NCI-H345 (cell line): Measurements from ENCODE around the gene POU2AF1.

Experiments
- DNase-seq: peaks from one replicate; lab custom pipeline; 2025; lab: John Stamatoyannopoulos, UW

The POU2AF1 gene

DNA sequence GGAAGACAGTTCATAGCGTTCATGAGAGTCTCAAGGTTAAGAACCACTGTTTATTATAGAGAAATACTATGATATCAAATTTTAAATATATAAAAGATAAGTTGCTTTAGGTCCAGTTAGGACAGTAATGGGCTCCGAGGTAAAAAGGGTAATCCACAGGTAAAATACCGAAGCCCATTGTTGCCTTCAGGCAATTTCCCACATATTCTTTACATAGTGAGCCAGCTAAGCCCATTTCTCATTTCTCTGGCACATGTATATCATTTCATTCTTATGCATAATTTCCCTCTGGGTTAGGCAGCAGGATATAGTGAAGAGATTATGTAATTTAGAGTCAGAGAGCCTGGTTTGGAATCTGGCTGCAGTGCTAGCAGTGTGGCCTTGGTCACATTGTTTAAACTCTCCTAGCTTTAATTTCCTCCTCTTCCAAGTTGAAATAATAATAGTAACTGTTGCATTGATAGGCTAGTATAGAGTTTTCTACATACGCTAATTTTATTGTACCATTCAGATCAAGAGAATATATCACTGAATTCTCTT is 7.6 kb upstream of the POU2AF1 start:
- no peak for DNase-seq

GRCh38 chr11:111384494-111384893 is 5.4 kb upstream of the POU2AF1 start:
- DNase-seq = no peak

GRCh38 chr11:111382451-111382850 is 3.4 kb upstream of the POU2AF1 start:
- DNase-seq = no peak

DNA sequence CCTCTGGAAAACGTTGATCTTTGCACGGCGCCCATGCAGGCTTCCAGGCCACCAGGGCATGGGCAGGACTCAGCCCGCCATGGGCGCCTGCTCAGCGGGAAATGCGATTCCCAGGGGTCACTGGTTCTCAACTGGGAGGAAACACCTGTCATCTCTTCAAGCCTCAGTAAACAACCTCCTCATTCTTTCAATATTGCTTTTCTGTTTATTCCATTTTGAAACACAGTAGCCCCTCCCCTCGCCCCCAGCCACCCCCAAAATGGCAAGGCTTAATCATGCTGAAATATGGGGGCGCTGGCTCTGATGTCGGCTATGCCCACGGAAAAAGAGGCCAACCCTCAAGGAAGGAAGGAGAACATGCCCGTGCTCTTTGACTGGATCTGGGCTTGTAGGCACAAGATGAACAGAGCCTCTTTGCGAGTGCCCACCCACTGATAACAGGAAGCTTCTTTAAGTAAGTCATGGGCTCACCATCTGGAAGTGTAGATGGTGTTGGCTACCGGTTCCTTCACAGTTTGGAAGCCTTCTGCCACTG is 594 bp upstream of the POU2AF1 start:
- DNase-seq = no peak

- DNase-seq = no peak
Observed at GRCh38 chr11:111378185-111378860, 752 bp downstream of the POU2AF1 start.

DNA sequence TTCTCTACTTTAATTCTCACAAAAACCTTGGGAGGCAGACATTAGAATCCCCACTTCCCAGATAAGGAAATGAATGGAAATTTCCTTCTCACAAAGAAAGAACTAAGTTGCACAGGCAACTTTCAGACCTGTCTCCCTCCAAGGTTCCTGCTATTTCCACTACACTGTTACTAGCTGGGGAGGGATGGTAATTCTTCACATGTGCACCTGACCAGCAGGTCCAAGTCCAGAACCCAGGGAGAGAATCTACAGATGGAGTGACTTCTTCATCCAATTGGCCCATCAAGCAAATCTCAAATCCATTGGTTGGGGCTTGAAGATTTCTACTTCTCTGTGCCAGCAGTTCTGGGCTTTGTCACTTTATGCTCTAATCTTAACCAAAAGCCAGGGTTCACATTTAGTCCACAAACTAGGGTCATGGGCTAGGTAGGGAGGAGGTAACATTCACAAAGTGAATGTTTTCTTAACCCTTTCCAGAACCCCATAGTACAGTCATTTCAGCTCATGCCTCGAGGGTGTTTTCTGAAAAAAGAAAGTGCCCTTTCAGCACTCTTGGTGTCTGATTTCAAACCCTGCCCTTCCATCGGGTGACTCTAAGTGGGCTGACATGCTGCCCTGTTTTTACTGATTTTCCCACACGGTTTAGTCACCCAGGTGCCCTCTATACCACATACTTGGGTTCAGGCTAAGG is 2.7 kb downstream of the POU2AF1 start:
- no peak for DNase-seq

DNA sequence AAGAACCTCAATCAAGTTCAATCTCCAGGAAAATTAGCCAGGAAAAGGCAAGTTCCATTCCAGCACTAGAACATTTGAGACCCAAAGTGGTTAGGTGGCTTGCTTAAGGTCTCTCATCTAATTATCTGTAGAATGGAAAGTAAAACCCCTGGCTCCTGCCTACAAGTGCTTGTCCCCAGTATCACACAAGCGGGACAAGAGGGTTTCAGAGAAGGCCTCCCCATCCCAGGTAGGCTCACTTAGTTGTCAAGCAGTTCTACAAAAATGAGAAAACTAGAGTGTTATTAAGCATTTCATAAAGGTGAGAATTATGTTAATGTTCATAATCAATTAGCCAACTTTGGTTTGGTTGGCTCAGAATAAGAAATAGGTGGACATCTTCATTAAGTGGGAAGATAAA is 5.5 kb downstream of the POU2AF1 start:
- no peak for DNase-seq

DNA sequence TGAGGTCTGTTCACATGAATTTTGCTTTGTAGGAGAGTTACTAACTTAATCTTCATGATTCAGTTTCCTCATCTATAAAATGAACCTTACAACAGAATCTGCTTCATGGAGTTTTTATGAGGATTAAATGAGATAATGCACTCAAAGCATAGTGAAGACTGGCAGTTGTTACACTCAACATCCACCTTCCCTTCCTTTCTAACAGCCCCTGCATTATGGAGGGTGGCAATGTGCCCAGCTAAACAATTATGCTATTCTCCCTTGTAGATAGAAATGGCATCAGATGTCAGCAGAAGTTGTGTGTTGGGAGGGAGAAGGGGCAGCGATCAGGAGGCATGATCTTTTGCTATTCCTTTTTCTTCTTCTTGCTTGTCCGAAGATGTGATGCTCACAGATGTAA is 6.5 kb downstream of the POU2AF1 start:
- peak; percentile 45 for DNase-seq

- DNase-seq = no peak
Observed at GRCh38 chr11:111370902-111371578, 8.0 kb downstream of the POU2AF1 start.

DNA sequence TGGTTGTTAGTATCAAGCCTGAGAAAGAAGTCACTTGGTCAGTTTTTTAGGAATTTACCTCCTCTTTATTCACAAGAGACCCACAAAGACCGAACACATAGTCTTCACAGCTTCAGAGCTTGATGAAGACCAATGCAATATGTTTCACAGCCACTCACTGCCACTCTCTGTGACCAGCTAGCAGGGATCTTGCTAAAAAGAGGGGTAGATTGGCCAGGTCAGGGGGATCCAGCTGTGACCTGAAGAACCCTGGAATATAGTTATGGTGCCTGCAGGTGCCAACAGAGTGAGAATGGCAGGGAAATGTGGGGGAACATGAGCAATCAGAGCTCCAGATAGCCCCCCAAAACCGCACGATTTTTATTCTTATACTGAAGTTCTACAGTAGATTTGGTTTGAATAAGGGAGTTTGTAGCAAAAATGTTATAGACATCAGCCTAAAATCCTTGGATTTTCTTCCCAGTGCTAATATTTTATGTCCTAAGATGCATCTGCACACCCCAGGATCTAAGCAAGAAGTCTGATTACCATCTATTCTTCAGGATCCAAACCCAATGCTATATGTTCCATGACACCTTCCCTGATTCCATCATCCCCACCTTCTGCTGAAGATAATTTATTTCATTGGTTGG is 8.7 kb downstream of the POU2AF1 start:
- DNase-seq = no peak

- no peak for DNase-seq
Observed at GRCh38 chr11:111368285-111368560, 10.9 kb downstream of the POU2AF1 start.

GRCh38 chr11:111367411-111368284 is 11.4 kb downstream of the POU2AF1 start:
- DNase-seq = no peak

- no peak for DNase-seq
Observed at GRCh38 chr11:111366560-111367410, 12.3 kb downstream of the POU2AF1 start.

- DNase-seq = no peak
Observed at GRCh38 chr11:111365722-111366559, 13.1 kb downstream of the POU2AF1 start.

- DNase-seq = no peak
Observed at GRCh38 chr11:111364503-111364902, 14.6 kb downstream of the POU2AF1 start.

- no peak for DNase-seq
Observed at GRCh38 chr11:111363985-111364384, 15.1 kb downstream of the POU2AF1 start.

- DNase-seq = no peak
Observed at GRCh38 chr11:111362887-111363411, 16.1 kb downstream of the POU2AF1 start.

GRCh38 chr11:111361874-111362273 is 17.2 kb downstream of the POU2AF1 start:
- no peak for DNase-seq

DNA sequence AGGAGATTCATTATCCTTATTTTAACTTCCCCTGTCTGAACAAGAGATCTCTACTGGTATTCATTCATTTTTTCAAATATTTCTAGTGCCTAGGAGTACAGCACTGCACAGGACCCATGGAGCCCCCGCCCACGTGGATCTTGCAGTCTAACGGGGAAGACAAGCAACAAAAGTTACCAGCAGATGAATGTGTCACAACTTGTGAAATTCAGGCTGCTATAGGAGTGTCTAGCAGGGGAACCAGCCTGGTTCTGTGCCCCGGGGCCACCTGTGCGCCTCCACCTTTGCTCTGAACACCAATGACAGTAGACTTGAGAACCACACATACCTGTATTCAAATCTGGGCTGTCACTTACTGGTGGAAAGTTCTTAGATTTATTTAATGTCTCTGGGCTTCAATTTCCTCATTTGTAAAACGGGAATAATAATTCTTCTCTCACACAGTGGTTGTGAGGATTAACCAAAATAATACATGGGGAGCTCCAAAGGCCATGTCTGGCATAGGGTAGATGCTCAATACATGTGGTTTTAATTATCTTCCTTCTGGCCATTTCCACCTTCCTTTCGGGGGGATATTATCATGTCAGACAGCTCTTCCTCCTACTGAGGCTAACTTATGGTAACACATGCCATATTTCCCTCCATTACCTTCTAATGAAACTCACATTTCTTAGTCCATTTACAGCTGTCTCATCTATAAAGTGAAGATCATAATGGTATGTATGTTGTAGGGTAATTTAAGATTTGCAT is 17.8 kb downstream of the POU2AF1 start:
- no peak for DNase-seq
